Common myeloid progenitor, CD34-positive (primary cell): ENCODE results near the gene CCDC187.

ENCODE experiments used
- CTCF ChIA-PET: fragments of 350-600 bp; sonication (Branson Sonifier 250); formaldehyde crosslinking; loops from one replicate; lab custom pipeline; 2021; ENCODE audit warnings: antibody characterized with exemption; lab: Charles Lee
- POLR2A ChIA-PET: fragments of 350-600 bp; sonication (Branson Sonifier 250); formaldehyde crosslinking; loops from one replicate; lab custom pipeline; 2021; ENCODE audit warnings: antibody characterized with exemption; lab: Charles Lee
- DNase-seq, 3 donors: peaks; one replicate each; pipeline versions ENCODE4 v3.0.0 to v3.0.0-alpha.2; 2013
- H3K27ac ChIP-seq, 2 experiments: 1 replicate in 1 of 2; 2 replicates in 1 of 2; pipeline ENCODE4 v1.7.0; 2013; ENCODE audit warnings: inconsistent platforms in 2 of 2, low read length in 2 of 2, mild to moderate bottlenecking in 2 of 2, low read depth in 1 of 2, moderate library complexity in 1 of 2; ENCODE audit not compliant: severe bottlenecking in 2 of 2, insufficient read depth in 1 of 2, poor library complexity in 1 of 2
- H3K27me3 ChIP-seq, 5 experiments: replicated peaks in 2 of 5; 1 replicate in 3 of 5; 2 replicates in 2 of 5; pipeline versions ENCODE4 v1.6.1 to v1.7.0; 2013; ENCODE audit warnings: low read length in 4 of 5, mild to moderate bottlenecking in 2 of 5, moderate library complexity in 2 of 5, inconsistent platforms in 1 of 5; ENCODE audit not compliant: insufficient read depth in 5 of 5, control insufficient read depth in 4 of 5
- H3K36me3 ChIP-seq, 4 experiments: 1 replicate in 2 of 4; 2 replicates in 2 of 4; pipeline versions ENCODE4 v1.6.1 to v1.7.0; 2013; ENCODE audit warnings: low read length in 3 of 4, control low read depth in 1 of 4, mild to moderate bottlenecking in 1 of 4; ENCODE audit not compliant: control insufficient read depth in 4 of 4, insufficient read depth in 4 of 4
- H3K4me1 ChIP-seq, 4 experiments: 1 replicate in 3 of 4; 2 replicates in 1 of 4; pipeline versions ENCODE4 v1.6.1 to v1.7.1; 2013; ENCODE audit warnings: low read length in 3 of 4, mild to moderate bottlenecking in 3 of 4, control low read depth in 1 of 4, inconsistent platforms in 1 of 4, moderate library complexity in 1 of 4; ENCODE audit not compliant: control insufficient read depth in 4 of 4, insufficient read depth in 4 of 4; ENCODE audit errors: control extremely low read depth in 1 of 4
- H3K4me3 ChIP-seq, 7 experiments: 1 replicate in 4 of 7; 2 replicates in 3 of 7; pipeline versions ENCODE4 v1.5.1 to v1.7.0; 2013; ENCODE audit warnings: mild to moderate bottlenecking in 7 of 7, low read length in 6 of 7, moderate library complexity in 6 of 7, inconsistent platforms in 2 of 7, low read depth in 2 of 7, control low read depth in 1 of 7; ENCODE audit not compliant: insufficient read depth in 4 of 7, control insufficient read depth in 1 of 7; ENCODE audit errors: extremely low read depth in 1 of 7
- H3K9me3 ChIP-seq, 5 experiments: 1 replicate in 4 of 5; 2 replicates in 1 of 5; pipeline versions ENCODE4 v1.6.1 to v1.7.1; 2013; ENCODE audit warnings: low read length in 4 of 5, mild to moderate bottlenecking in 2 of 5, inconsistent platforms in 1 of 5, low read depth in 1 of 5, moderate library complexity in 1 of 5; ENCODE audit not compliant: control insufficient read depth in 4 of 5, insufficient read depth in 2 of 5; ENCODE audit errors: control extremely low read depth in 1 of 5
- WGBS: methylation state at CpG from one replicate; pipeline ENCODE4 v1.1.5; 2013; ENCODE audit not compliant: insufficient coverage; 5-methylcytosine and 5-hydroxymethylcytosine counted together

Gene CCDC187

DNA sequence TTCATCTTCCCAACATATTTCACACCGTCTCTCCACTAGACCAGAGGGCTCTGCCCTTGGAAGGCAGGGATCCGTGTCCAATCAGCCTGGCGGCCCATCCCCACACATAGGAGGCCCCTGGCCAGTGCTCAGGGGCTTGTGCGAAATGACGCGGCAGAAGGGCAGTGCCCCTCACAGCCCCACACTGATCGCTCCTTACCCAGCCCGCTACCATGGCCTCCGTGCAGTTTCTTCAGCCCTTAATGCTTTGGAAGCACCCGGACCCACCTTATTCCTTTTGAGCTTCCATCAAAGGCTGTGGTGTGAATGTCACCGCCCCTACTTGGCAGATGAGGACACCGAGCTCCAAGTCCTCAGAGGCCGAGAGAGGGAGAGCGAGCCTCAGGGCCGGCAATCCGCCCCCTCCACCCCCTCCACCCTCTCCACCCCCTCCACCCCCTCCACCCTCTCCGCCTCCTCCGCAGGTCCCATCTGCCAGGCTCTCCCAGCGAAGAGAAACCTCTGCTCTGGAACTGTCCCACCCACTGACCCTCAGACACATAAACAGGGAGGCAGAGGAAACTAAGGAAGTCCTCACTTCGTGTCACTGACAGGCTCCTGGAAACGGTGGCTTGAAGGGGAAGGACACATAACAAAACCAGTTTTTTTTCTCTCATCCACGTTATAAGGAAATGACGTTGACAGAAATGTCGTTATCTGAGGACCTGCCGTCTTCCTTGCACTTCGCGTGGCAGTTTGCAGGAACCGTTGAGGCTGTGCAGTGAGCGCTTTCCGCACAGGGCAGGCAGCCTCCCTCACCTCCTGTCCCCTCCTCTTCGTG is 72.2 kb downstream of the CCDC187 start:
- ChIA-PET POLR2A (no interaction called here), CTCF (no interaction called here)
- Histone ChIP-seq H3K27me3 (no peaks in the 10 kb centered on the region), H3K27ac (peak overlapping the region; percentile 73 to 88), H3K4me1 (peaks cover 7 to 40% (median 39%) of the 10 kb centered on the region in 4 experiments), H3K9me3 (no peaks in the 10 kb centered on the region), H3K36me3 (peaks cover 0 to 35% (median 18%) of the 10 kb centered on the region in 4 experiments), H3K4me3 (peak overlapping the region in 4 of 7 experiments; percentile 37 to 65 (median 51))
- DNase-seq: peak; percentile 89 to 94 (median 89)
- 35% methylated on average over 18 of the region's 31 CpGs for WGBS

DNA sequence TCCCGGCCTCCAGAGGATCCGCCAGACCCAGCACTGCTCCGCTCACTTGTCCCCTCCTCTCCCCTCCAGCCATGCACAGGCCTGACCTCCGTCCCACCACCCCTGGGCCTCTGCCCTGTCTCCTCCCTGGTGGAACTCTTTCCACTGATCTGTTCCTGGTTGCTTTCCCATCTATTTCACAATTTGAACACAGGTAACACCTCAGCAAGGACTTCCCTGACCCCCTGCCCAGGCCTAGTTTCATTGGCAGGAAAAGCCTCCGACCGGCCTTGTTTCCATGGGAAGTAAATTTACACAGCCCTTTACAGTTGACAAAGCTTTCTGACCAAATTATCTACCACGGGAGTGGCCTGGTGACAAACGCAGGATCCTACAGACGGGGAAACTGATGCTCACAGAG is 73.1 kb downstream of the CCDC187 start:
- Histone ChIP-seq H3K4me1 (peaks cover 7 to 42% (median 40%) of the 10 kb centered on the region in 4 experiments), H3K9me3 (no peaks in the 10 kb centered on the region), H3K27me3 (no peaks in the 10 kb centered on the region), H3K4me3 (no peak overlapping the region), H3K36me3 (peaks cover 0 to 35% (median 16%) of the 10 kb centered on the region in 4 experiments), H3K27ac (peak overlapping the region in 1 of 2 experiments; percentile 88)
- no peak for DNase-seq
- CTCF ChIA-PET: interaction anchor here (1.1 kb wide), 1 partner anchor 53 kb away, joined by 3 read pairs; no protein-coding TSS in a partner anchor
- WGBS: 93% methylated on average over 9 of the region's 9 CpGs
- POLR2A ChIA-PET: no interaction called here

DNA sequence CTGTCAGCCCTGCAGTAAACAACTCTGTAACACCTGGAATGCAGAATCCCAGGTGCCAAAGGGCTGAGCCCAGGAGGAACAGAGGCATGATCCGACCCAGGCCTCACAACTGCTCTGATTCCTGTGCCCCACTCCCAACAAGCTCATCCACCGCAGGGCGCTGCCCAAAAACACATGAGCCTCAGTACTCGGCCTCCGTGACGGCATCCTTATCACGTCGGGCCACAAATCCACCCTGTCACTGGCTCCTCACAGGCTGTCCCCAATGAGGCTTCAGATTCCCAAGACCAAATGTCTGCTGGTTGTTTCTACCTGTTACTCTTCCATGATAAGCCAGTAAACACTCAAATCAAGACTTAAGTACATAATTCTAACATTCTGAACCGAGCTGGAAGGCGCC is 73.5 kb downstream of the CCDC187 start:
- peak in 1 of 3 donors; percentile 32 for DNase-seq
- CTCF ChIA-PET: interaction anchor here (1.1 kb wide), 1 partner anchor 53 kb away, joined by 3 read pairs; no protein-coding TSS in a partner anchor
- Histone ChIP-seq H3K36me3 (peaks cover 0 to 35% (median 18%) of the 10 kb centered on the region in 4 experiments), H3K9me3 (no peaks in the 10 kb centered on the region), H3K4me1 (peaks cover 7 to 44% (median 41%) of the 10 kb centered on the region in 4 experiments), H3K4me3 (no peak overlapping the region), H3K27me3 (no peaks in the 10 kb centered on the region), H3K27ac (no peak overlapping the region)
- POLR2A ChIA-PET: no interaction called here
- WGBS: 95% methylated on average over 6 of the region's 10 CpGs

DNA sequence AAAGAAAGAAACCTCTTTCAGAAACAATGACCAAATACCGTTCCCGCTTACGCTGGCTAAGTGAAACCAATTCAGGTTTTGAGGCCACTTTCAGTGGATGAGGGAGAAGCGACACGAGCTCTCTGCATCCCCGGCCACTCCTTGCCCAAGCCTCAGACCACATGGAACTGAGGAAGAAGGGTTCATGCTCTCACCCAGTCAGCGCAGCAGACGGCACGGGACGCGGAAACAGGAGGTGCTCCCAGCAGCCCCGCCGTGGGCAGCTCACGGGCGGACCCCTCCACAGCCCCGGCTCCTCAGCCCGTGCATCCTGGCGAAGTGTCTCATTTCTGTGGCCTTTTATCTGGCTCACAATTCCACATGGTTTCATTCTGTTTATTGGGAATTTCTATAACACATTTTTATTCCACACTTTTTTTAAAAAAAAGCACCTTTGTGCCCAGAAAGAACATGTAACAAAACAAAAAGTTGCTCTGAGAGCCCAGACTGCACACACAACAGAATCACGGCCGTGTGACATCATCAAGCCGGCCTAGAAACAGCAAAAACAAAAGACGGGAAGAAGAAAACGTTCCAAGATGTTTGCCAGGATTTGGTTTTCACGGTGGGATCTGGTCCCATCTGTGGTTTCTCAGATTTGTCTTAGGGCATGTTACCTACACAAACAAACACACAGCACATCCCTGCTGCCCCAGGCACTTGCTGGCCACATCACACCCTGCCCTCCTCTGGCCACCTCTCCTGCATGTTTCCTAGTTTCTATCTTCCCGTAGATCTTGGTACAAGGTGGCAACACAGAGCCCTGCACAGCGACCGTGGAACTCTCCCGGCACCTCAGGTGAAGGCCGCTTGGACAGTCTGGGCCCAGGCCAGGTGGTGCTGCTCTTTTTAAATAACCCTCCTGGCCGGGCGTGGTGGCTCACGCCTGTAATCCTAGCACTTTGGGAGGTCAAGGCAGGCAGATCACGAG is 74.5 kb downstream of the CCDC187 start:
- 97% methylated on average over 30 of the region's 33 CpGs for WGBS
- no peaks in the 10 kb centered on the region for H3K27me3 ChIP-seq
- H3K9me3 ChIP-seq: no peaks in the 10 kb centered on the region
- peaks cover 14 to 43% (median 39%) of the 10 kb centered on the region in 4 experiments for H3K4me1 ChIP-seq
- no peak overlapping the region for H3K27ac ChIP-seq
- CTCF ChIA-PET: interaction anchor here (1.0 to 1.3 kb wide), 5 partner anchors 10 to 55 kb away, joined by 3 to 5 read pairs (median 3); no protein-coding TSS in a partner anchor
- DNase-seq: no peak
- POLR2A ChIA-PET: interaction anchor here (1.3 kb wide), 1 partner anchor 10 kb away, joined by 3 read pairs; no protein-coding TSS in a partner anchor
- H3K4me3 ChIP-seq: no peak overlapping the region
- peaks cover 4 to 35% (median 17%) of the 10 kb centered on the region in 4 experiments for H3K36me3 ChIP-seq

DNA sequence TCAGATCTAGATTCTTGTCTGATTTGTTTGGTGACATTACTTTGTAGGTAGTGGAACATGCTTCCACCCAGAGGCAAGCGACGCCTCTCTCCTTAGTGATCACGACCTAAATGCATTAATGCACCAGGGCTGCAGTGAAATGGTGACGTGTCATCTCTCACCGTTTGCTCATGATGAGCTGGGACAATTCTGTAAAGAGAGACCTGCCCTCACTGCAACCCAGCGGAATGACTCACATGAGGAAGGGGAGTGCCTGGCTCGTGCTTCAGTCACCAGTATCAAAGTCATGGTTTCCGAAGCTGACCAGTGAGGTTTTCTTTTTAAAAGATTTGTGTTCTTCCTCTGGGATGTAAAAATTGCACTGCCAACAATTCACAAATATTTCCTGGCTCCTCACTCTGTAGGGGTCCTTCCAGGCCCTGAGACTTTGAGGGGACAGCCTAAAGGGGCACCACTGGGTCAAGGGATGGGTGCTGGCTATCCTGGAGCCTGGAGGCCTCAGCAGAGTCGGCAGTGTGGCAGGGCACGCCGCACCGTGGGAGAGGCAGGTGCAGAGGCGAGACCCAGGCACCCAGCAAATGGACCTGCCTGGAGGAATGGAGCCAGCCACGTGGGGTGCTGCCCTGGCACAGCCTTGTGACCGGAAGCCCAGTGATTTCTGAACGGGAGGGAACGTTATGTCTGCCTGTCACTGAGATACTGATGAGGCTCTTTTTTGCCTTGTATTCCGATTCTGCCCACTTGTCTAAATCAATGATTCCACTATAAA is 75.6 kb downstream of the CCDC187 start:
- Histone ChIP-seq H3K9me3 (no peaks in the 10 kb centered on the region), H3K27me3 (no peaks in the 10 kb centered on the region), H3K4me1 (peaks cover 14 to 32% (median 28%) of the 10 kb centered on the region in 4 experiments), H3K36me3 (peaks cover 6 to 45% (median 26%) of the 10 kb centered on the region in 4 experiments), H3K4me3 (no peak overlapping the region), H3K27ac (peak overlapping the region in 1 of 2 experiments; percentile 19)
- no peak for DNase-seq
- WGBS: 93% methylated on average over 18 of the region's 18 CpGs
- ChIA-PET CTCF (interaction anchor here (1.0 to 2.1 kb wide), 6 partner anchors 12 to 56 kb away, joined by 3 to 7 read pairs (median 4); no protein-coding TSS in a partner anchor), POLR2A (interaction anchor here (1.3 kb wide), 1 partner anchor 11 kb away, joined by 3 read pairs; no protein-coding TSS in a partner anchor)
